Measurements from ENCODE around the gene ATP10D. TPM values are rescaled to one million over a fixed set of nuclear protein-coding genes. Genes with fewer than 3 reads are reported as not detected.
A peak's percentile ranks its signal among the peaks of the same experiment; 100 is the strongest.
"Not testable (repeated sequence)": the region's sequence is repeated elsewhere in the genome, so short reads cannot be mapped to it uniquely, and the experiment has no call there.

The ATP10D gene
- total RNA-seq, 6 experiments from 2014 or later, result 50.6 to 73.8 (median 55.4) TPM

DNA sequence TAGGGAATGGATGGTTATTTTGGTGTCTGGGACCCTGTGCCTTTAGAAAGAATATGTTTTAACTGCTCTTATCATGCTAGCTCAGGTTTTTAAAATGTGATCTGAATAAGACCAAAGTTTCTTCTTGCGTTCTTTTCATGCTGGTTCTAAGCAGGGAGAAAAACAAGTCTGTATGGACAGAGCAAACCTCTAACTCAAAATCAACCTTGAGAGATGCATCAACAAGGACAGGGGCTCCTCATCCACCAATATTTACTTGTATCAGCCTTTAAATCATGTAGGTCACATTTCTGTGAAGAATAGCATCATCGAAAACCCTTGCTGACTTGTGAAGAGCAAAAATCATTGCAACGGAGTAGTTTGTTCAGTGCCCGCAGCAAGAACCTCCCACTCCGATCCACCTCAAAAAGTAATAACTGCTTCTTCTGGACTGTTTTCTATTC, 1.2 kb downstream of the ATP10D start:
- Mint-ChIP-seq H3K27ac (peak overlapping the region; percentile 99), H3K4me3 (peak overlapping the region; percentile 98), H3K4me1 (ENCODE audit: low read depth) (peaks cover 53% of the 10 kb centered on the region), H3K9me3 (no peaks in the 10 kb centered on the region), H3K27me3 (ENCODE audit: insufficient read depth) (peaks cover 4% of the 10 kb centered on the region; the same call in 1 of the 2 replicates), H3K36me3 (ENCODE audit: low read depth) (peaks cover 25% of the 10 kb centered on the region)
- TF ChIP-seq, protein P1, sequence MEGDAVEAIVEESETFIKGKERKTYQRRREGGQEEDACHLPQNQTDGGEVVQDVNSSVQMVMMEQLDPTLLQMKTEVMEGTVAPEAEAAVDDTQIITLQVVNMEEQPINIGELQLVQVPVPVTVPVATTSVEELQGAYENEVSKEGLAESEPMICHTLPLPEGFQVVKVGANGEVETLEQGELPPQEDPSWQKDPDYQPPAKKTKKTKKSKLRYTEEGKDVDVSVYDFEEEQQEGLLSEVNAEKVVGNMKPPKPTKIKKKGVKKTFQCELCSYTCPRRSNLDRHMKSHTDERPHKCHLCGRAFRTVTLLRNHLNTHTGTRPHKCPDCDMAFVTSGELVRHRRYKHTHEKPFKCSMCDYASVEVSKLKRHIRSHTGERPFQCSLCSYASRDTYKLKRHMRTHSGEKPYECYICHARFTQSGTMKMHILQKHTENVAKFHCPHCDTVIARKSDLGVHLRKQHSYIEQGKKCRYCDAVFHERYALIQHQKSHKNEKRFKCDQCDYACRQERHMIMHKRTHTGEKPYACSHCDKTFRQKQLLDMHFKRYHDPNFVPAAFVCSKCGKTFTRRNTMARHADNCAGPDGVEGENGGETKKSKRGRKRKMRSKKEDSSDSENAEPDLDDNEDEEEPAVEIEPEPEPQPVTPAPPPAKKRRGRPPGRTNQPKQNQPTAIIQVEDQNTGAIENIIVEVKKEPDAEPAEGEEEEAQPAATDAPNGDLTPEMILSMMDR (IDR thresholded peaks at IDR 0.05), result no peak
- no peak for DNase-seq

DNA sequence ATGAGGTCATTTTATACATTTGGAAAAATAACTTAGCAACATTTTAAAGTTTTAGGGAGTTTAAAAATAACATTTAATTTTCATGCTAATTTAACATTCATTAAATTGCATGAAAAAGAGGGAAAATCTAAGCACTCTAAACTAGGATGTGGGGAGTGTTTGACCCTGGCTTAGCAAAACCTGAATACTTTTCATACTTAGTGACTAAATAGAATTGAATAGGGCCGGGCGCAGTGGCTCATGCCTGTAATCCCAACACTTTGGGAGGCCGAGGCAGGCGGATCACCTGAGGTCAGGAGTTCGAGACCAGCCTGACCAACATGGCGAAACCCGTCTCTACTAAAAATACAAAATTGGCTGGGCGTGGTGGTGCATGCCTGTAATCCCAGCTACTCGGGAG, 1.7 kb downstream of the ATP10D start:
- not testable (repeated sequence) for H3K9me3 Mint-ChIP-seq
- H3K4me3 Mint-ChIP-seq, result peak overlapping the region; percentile 98

DNA sequence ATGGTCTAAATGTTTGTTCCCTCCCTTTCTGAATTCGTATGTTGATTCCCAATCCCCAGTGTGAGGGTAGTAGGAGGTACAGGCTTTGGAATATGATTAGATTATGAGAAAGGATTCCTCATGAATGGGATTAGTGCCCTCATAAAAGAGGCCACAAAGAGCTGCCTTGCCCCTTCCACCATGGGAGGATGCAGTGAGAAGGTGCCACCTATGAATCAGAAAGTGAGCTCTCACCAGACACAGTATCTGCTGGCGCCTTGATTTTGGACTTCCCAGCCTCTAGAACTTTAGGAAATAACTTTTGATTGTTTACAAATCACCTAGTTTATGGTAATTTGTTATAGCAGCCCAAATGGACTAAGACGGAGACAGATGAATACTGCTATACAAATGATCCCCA, 3.6 kb downstream of the ATP10D start:
- H3K9me3 Mint-ChIP-seq, result no peaks in the 10 kb centered on the region
- H3K4me3 Mint-ChIP-seq, result no peak overlapping the region
- TF ChIP-seq, protein P1 (IDR thresholded peaks at IDR 0.05), result no peak
- peaks cover 57% of the 10 kb centered on the region for H3K4me1 Mint-ChIP-seq (ENCODE audit: low read depth)
- peaks cover 4% of the 10 kb centered on the region; the same call in 1 of the 2 replicates for H3K27me3 Mint-ChIP-seq (ENCODE audit: insufficient read depth)
- peaks cover 32% of the 10 kb centered on the region for H3K36me3 Mint-ChIP-seq (ENCODE audit: low read depth)
- H3K27ac Mint-ChIP-seq, result no peak overlapping the region
- DNase-seq, result no peak

More for the DNA sequence above, 1.7 kb downstream of the ATP10D start:
- not testable (repeated sequence) for H3K27me3 Mint-ChIP-seq (ENCODE audit: insufficient read depth); DNase-seq
- H3K36me3 Mint-ChIP-seq (ENCODE audit: low read depth), result peaks cover 30% of the 10 kb centered on the region
- peak overlapping the region; percentile 99 for H3K27ac Mint-ChIP-seq
- peaks cover 56% of the 10 kb centered on the region for H3K4me1 Mint-ChIP-seq (ENCODE audit: low read depth)

DNA sequence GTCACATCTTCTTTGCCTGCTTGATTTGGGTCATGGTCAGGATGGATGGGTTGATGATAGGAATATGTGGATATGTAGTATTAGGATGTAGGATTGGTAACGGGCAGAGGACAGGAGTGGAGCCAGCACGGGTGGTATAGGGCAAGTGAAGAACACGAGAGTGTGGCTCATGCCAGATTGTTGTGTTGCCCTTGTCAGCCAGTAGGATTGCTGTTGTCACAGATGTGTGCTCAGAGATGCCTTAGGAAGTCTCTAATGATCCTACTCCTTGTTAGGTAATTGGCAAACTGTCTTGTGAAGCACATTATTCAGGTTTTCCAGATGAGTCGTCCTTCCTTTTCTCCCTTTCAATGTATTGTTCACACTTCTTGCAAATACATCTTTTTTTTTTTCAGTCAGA, 5.5 kb downstream of the ATP10D start:
- Mint-ChIP-seq H3K4me1 (ENCODE audit: low read depth) (peaks cover 52% of the 10 kb centered on the region), H3K36me3 (ENCODE audit: low read depth) (peaks cover 32% of the 10 kb centered on the region), H3K9me3 (no peaks in the 10 kb centered on the region), H3K4me3 (no peak overlapping the region), H3K27me3 (ENCODE audit: insufficient read depth) (no peaks in the 10 kb centered on the region), H3K27ac (no peak overlapping the region)
- DNase-seq, result peak; percentile 25
- TF ChIP-seq, protein P1 (IDR thresholded peaks at IDR 0.05), result peak; percentile 67

DNA sequence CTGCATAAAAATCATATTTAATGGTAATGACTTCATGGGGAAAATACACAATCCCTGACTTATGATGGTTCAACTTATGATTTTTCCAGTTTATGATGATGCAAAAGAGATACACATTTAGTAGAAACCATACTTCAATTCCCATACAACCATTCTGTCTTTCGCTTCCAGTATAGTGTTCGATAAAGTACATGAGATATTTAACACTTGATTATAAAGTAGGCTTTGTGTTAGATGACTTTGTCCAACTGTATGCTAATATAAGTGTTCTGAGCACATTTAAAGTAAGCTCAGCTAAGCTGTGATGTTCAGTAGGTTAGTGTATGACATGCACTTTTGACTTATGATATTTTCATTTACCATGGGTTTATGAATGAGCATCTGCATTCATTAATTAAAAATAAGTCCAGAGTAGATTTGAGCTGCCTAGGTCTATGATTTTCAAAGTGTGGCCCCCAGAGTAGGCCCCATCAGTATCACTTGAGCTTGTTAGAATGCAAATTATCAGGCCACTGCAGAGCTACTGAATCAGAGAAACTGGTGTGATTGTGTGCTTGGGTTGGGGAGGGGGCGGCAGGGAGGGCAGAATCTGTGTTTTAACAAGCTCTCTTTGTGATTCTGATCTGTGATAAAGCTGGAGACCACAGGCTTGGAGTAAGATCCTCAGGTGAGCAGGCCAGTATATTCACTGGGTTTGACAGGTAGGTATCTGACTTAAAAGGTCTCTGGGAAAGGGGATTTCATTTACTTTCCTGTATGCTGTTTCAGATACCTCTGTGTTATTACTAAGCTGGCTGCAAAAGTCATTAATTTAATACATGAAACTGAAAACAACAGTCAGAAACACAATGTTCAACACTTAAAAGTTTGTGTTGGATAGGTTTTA, 8.4 kb downstream of the ATP10D start:
- TF ChIP-seq, protein P1 (IDR thresholded peaks at IDR 0.05), result no peak
- H3K27ac Mint-ChIP-seq, result no peak overlapping the region; the same call in 1 of the 2 replicates
- H3K9me3 Mint-ChIP-seq, result no peaks in the 10 kb centered on the region
- peaks cover 52% of the 10 kb centered on the region for H3K4me1 Mint-ChIP-seq (ENCODE audit: low read depth)
- H3K36me3 Mint-ChIP-seq (ENCODE audit: low read depth), result peaks cover 25% of the 10 kb centered on the region
- no peaks in the 10 kb centered on the region; the same call in 1 of the 2 replicates for H3K27me3 Mint-ChIP-seq (ENCODE audit: insufficient read depth)
- DNase-seq, result no peak
- no peak overlapping the region for H3K4me3 Mint-ChIP-seq

DNA sequence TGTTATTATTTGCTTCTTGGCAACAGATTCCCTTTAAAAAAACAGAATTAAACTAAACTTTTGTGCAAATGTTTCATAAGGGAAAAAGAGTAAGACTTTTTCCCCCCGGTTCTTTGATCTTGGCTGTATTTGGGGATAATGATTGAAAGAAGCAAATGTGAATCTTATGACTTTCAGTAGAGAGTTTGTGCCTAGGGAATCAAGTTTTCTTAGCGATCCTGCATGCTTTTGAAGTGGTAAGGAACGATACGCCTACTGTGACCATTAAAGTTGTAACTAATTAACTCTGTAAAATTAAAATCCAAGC, 9.0 kb downstream of the ATP10D start:
- Mint-ChIP-seq H3K4me1 (ENCODE audit: low read depth) (peaks cover 46% of the 10 kb centered on the region), H3K27me3 (ENCODE audit: insufficient read depth) (no peaks in the 10 kb centered on the region; the same call in 1 of the 2 replicates), H3K4me3 (no peak overlapping the region), H3K27ac (0 out of 2 replicates have a peak overlapping the region, but pooled peaks have one; percentile 4), H3K36me3 (ENCODE audit: low read depth) (peaks cover 19% of the 10 kb centered on the region), H3K9me3 (no peaks in the 10 kb centered on the region)
- DNase-seq, result no peak
- TF ChIP-seq, protein P1 (IDR thresholded peaks at IDR 0.05), result no peak

Measured in HFFc6 (cell line).